Spleen (tissue), 11 donors: ENCODE results near the gene SEMA3E. TPM values are rescaled to one million over a fixed set of nuclear protein-coding genes. Genes with fewer than 3 reads are reported as not detected.

Experiments
- DNase-seq: peaks from one replicate; pipeline ENCODE4 v3.0.0-alpha.2; 2020
- H3K27ac ChIP-seq, 8 donors: fragments of 200-600 bp; sonication (generic) in 7 of 8; 1 replicate in 4 of 8; 2 replicates in 4 of 8; pipeline versions ENCODE4 v1.5.0 to v1.8.0; 2016 to 2021; ENCODE audit warnings: inconsistent platforms in 4 of 8, mild to moderate bottlenecking in 4 of 8, moderate library complexity in 1 of 8
- H3K27me3 ChIP-seq, 7 donors: fragments of 200-600 bp; sonication (generic) in 6 of 7; replicated peaks in 1 of 7; 1 replicate in 4 of 7; 2 replicates in 3 of 7; pipeline versions ENCODE4 v1.5.0 to v1.8.0; 2016 to 2021; ENCODE audit warnings: inconsistent platforms in 3 of 7, mild to moderate bottlenecking in 1 of 7
- H3K36me3 ChIP-seq, 6 donors: fragments of 200-600 bp; sonication (generic) in 5 of 6; 1 replicate in 4 of 6; 2 replicates in 2 of 6; pipeline versions ENCODE4 v1.5.0 to v1.8.0; 2016 to 2021; ENCODE audit warnings: inconsistent platforms in 2 of 6
- H3K4me1 ChIP-seq, 6 donors: fragments of 200-600 bp; sonication (generic) in 5 of 6; 1 replicate in 3 of 6; 2 replicates in 3 of 6; pipeline versions ENCODE4 v1.5.0 to v1.8.0; 2016 to 2021; ENCODE audit warnings: inconsistent platforms in 3 of 6
- H3K4me3 ChIP-seq, 8 donors: fragments of 200-600 bp; sonication (generic) in 7 of 8; 1 replicate in 4 of 8; 2 replicates in 4 of 8; pipeline versions ENCODE4 v1.5.0 to v1.8.0; 2016 to 2021; ENCODE audit warnings: inconsistent platforms in 4 of 8, mild to moderate bottlenecking in 4 of 8, moderate library complexity in 2 of 8
- H3K9me3 ChIP-seq, 8 donors: fragments of 200-600 bp; sonication (generic) in 7 of 8; 1 replicate in 4 of 8; 2 replicates in 4 of 8; pipeline versions ENCODE4 v1.5.0 to v1.8.0; 2016 to 2021; ENCODE audit warnings: inconsistent platforms in 4 of 8
- POLR2A ChIP-seq, 3 donors: fragments of 450-650 bp; IDR thresholded peaks; one replicate each; pipeline ENCODE4 v1.5.1; 2017; ENCODE audit warnings: antibody characterized with exemption in 3 of 3, mild to moderate bottlenecking in 1 of 3
- POLR2AphosphoS5 ChIP-seq, 3 donors: sonication (generic); formaldehyde crosslinking; IDR thresholded peaks; one replicate each; pipeline ENCODE4 v1.5.1; 2017; ENCODE audit warnings: antibody characterized with exemption in 3 of 3
- WGBS, 5 donors: extraction: QIAGEN DNeasy Blood & Tissue Kit in 3 of 5; methylation state at CpG; one replicate each; pipeline versions ENCODE4 v1.1.5 to v1.1.7; 2013 to 2018; 5-methylcytosine and 5-hydroxymethylcytosine counted together
- intact Hi-C: fragments of 100-400 bp; cut with DNase I; formaldehyde crosslinking; loops from one replicate; pipeline ENCODE4 v1.15.0; 2023; ENCODE audit warnings: low total_unique reads
- polyA plus RNA-seq, 3 donors: library from polyadenylated mRNA; stranded (reverse); fragments of 200-250 nt; gene quantifications; one replicate each; pipeline ENCODE4 v1.2.1, GENCODE V29; 2013
- total RNA-seq, 7 donors: library from RNA; depleted of rRNA in 3 of 7; stranded (reverse); fragments of >200 nt in 3 of 7; fragmentation: NEBNext Ultra II Directional in 4 of 7; extraction: Animal tissue kit (Norgen Biotek cat#: 25700) in 4 of 7; gene quantifications; one replicate each; pipeline versions ENCODE4 v1.1.0 to v1.2.1, GENCODE V29; 2016 to 2021
- TF ChIP-seq, protein P1 (sequence below), 11 experiments: fragments of 200-600 bp in 7 of 11; fragments of 450-650 bp in 4 of 11; sonication (generic) in 4 of 11; IDR thresholded peaks in 8 of 11; conservative IDR thresholded peaks in 3 of 11; 1 replicate in 7 of 11; 2 replicates in 4 of 11; pipeline versions ENCODE4 v1.4.0 to v1.8.0; 2016 to 2021; ENCODE audit warnings: antibody characterized with exemption in 11 of 11, inconsistent platforms in 4 of 11, mild to moderate bottlenecking in 1 of 11
- donor health status: healthy with polysubstance abuse.
- donor health status: DM: no; HTN: no; CAD: no; lungs with moderate emphysema.
- donor health status: DM: no; HTN: no; CAD: no.
- donor health status: Bipolar disorder and iron deficiency.
- donor health status: healthy.
- donor health status: DM: no; HTN: no; CAD: no.
- donor health status: DM: yes; HTN: yes; CAD: no.

Gene SEMA3E
- total and polyA plus RNA-seq, 10 donors, result under 0.01 to 0.44 (median 0.29) TPM; not detected in 7

DNA sequence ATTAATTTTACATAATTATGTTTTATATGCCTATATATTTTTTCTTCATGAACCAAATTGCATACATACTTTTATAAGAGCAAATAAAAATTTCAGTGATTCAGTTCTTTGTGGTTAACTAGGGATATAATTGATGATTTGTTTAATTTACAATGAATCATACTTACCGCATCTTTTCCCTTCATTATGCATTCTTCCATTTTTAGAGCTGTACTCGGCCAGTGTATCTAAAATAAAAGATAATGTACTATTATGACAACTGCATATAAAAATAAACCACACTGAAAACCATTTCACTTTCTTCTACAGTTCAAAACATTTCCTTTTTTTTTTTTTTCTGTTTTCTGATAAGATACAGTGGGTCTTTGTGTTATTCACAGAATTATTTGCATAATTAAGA, 179.9 kb downstream of the SEMA3E start:
- H3K27me3 ChIP-seq, result no peaks in the 10 kb centered on the region
- H3K27ac ChIP-seq, result no peak overlapping the region
- TF ChIP-seq POLR2A (IDR thresholded peaks at IDR 0.05) (no peak), POLR2AphosphoS5 (IDR thresholded peaks at IDR 0.05) (no peak)
- TF ChIP-seq, protein P1, sequence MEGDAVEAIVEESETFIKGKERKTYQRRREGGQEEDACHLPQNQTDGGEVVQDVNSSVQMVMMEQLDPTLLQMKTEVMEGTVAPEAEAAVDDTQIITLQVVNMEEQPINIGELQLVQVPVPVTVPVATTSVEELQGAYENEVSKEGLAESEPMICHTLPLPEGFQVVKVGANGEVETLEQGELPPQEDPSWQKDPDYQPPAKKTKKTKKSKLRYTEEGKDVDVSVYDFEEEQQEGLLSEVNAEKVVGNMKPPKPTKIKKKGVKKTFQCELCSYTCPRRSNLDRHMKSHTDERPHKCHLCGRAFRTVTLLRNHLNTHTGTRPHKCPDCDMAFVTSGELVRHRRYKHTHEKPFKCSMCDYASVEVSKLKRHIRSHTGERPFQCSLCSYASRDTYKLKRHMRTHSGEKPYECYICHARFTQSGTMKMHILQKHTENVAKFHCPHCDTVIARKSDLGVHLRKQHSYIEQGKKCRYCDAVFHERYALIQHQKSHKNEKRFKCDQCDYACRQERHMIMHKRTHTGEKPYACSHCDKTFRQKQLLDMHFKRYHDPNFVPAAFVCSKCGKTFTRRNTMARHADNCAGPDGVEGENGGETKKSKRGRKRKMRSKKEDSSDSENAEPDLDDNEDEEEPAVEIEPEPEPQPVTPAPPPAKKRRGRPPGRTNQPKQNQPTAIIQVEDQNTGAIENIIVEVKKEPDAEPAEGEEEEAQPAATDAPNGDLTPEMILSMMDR (IDR thresholded peaks at IDR 0.05 in 8 of 11, conservative IDR thresholded peaks at IDR 0.05 in 3 of 11), result no peak
- WGBS, 5 donors, result 73 to 86% (median 78%) methylated on average over 2 of the region's 2 CpGs
- H3K4me3 ChIP-seq, result no peak overlapping the region
- no peak for DNase-seq
- H3K4me1 ChIP-seq, result no peaks in the 10 kb centered on the region
- no peaks in the 10 kb centered on the region for H3K9me3 ChIP-seq
- intact Hi-C loops, result no loop called here
- H3K36me3 ChIP-seq, result no peaks in the 10 kb centered on the region

DNA sequence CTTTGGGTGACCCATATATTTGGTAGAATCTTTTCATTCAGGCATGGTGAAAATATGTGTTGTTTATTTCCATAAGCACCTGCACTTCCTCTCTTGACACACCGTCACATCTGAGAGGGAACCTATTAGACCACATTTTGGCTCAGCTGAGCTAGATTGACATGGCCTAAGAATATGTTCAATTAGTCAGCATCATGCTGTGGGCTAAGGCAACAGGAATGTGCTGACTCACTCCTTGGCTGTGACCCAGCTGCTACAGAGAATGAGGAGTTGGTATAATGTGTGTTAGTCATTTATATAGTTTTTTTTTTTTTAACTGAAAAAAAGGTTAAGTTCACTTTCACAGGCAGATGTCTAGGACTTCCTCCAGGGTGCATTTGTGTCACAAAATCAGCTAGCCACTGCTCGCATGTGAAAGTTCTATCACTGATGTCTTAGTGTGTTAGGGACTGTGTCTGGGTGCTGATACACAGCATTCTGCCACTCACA, 180.6 kb downstream of the SEMA3E start:
- no peaks in the 10 kb centered on the region for H3K9me3 ChIP-seq
- H3K36me3 ChIP-seq, result no peaks in the 10 kb centered on the region
- whole genome bisulfite sequencing, 5 donors, result 7 to 17% (median 7%) methylated on average over 2 of the region's 2 CpGs
- H3K4me1 ChIP-seq, result no peaks in the 10 kb centered on the region
- no peak overlapping the region for H3K4me3 ChIP-seq
- no peaks in the 10 kb centered on the region for H3K27me3 ChIP-seq
- intact Hi-C loops, result no loop called here
- DNase-seq, result no peak
- H3K27ac ChIP-seq, result no peak overlapping the region
- TF ChIP-seq, protein P1 (IDR thresholded peaks at IDR 0.05 in 8 of 11, conservative IDR thresholded peaks at IDR 0.05 in 3 of 11), result no peak
- no peak for TF ChIP-seq POLR2AphosphoS5 (IDR thresholded peaks at IDR 0.05)
- no peak for TF ChIP-seq POLR2A (IDR thresholded peaks at IDR 0.05)

DNA sequence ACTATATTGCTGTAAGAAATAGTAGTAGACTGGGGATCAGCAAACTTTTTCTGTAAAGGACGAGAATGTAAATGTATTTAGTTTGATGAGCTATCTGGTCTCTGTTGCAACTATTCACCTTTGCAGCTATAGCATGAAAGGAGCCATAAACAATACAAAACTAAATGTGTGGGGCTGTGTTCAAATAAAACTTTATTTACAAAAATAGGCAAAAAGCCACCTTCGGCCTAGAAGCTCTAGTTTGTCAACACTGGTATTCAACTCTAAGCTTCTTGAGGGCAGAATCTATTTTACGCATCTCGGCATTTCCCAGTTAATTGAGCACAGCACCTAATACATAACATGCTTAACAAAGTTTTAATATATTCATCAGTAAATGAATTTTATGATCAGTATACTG, 181.4 kb downstream of the SEMA3E start:
- Histone ChIP-seq H3K4me1 (no peaks in the 10 kb centered on the region), H3K27ac (no peak overlapping the region), H3K9me3 (no peaks in the 10 kb centered on the region), H3K27me3 (no peaks in the 10 kb centered on the region), H3K4me3 (no peak overlapping the region), H3K36me3 (no peaks in the 10 kb centered on the region)
- 86 to 96% (median 89%) methylated on average over 4 of the region's 4 CpGs for WGBS, 5 donors
- intact Hi-C loops, result no loop called here
- DNase-seq, result no peak
- TF ChIP-seq, protein P1 (IDR thresholded peaks at IDR 0.05 in 8 of 11, conservative IDR thresholded peaks at IDR 0.05 in 3 of 11), result no peak
- TF ChIP-seq POLR2AphosphoS5 (IDR thresholded peaks at IDR 0.05) (no peak), POLR2A (IDR thresholded peaks at IDR 0.05) (no peak)

DNA sequence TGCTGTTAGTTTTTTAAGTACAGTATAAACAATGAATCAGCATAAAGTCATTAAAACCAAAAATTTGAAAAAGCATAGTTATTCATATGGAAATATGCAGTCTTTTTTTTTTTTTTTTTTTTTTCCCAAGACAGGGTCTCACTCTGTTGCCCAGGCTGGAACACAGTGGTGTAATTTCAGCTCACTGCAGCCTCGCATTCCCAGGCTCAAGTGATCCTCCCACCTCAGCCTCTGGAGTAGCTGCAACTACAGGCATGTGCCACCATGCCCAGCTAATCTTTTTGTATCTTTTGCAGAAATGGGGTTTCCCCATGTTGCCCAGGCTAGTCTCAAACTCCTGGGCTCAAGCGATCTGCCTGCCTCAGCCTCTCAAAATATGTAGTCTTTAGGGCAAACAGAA, 182.0 kb downstream of the SEMA3E start:
- TF ChIP-seq, protein P1 (IDR thresholded peaks at IDR 0.05 in 8 of 11, conservative IDR thresholded peaks at IDR 0.05 in 3 of 11), result no peak
- H3K27me3 ChIP-seq, result no peaks in the 10 kb centered on the region
- DNase-seq, result no peak
- 80 to 97% (median 83%) methylated on average over 2 of the region's 2 CpGs for WGBS, 5 donors
- H3K27ac ChIP-seq, result no peak overlapping the region
- intact Hi-C loops, result no loop called here
- no peak overlapping the region for H3K4me3 ChIP-seq
- no peaks in the 10 kb centered on the region for H3K9me3 ChIP-seq
- H3K36me3 ChIP-seq, result no peaks in the 10 kb centered on the region
- H3K4me1 ChIP-seq, result no peaks in the 10 kb centered on the region
